IPS-11a (cell line): ENCODE results near the gene TRPM3.

Experiments used
- H3K4me3 ChIP-seq: one replicate; pipeline ENCODE4 v1.5.1; 2013; ENCODE audit warnings: low read depth, low read length, control low read depth

Gene TRPM3

GRCh38 chr9:70835323-70835722 is 286.1 kb downstream of the TRPM3 start:
- H3K4me3 ChIP-seq, result no peak overlapping the region

GRCh38 chr9:70832492-70832891 is 288.9 kb downstream of the TRPM3 start:
- no peak overlapping the region for H3K4me3 ChIP-seq

- H3K4me3 ChIP-seq, result no peak overlapping the region
Measured at GRCh38 chr9:70830618-70831017, 290.8 kb downstream of the TRPM3 start.

DNA sequence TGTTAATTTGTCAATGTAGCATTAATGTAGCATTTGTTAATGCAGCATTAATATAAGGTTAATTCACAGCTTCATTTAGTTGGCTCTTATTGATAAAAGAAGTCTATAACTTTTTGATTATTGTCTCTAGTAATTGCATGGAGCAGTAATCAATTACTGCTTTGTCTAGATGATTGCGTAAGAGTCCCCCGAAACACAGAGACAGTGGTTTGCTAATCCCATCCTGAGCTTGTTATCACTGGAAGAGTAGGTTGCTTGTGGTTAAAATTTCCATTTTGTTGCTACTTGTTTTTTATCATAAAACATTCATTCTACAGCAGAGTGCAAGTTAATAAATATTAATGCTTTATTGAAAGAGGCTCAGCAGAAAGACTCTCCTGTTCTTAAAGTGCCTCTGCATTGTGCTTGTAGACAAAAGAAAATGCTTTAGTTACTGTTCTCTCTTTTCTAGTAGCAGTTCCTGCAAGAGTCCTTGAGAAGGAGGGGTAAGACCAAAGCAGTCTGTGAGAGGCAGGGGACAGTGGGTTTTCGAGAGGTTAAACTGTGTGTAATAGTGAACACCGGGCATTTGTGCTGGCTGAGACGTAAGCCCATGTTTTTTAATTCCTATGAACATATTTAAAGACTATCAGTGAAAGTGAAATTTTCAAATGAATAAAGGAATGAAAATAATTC is 291.7 kb downstream of the TRPM3 start:
- H3K4me3 ChIP-seq, result no peak overlapping the region

GRCh38 chr9:70826562-70826961 is 294.9 kb downstream of the TRPM3 start:
- H3K4me3 ChIP-seq, result no peak overlapping the region

GRCh38 chr9:70823284-70823683 is 298.1 kb downstream of the TRPM3 start:
- H3K4me3 ChIP-seq, result no peak overlapping the region

- H3K4me3 ChIP-seq, result no peak overlapping the region
Measured at GRCh38 chr9:70817311-70817710, 304.1 kb downstream of the TRPM3 start.

GRCh38 chr9:70816891-70817290 is 304.5 kb downstream of the TRPM3 start:
- no peak overlapping the region for H3K4me3 ChIP-seq

DNA sequence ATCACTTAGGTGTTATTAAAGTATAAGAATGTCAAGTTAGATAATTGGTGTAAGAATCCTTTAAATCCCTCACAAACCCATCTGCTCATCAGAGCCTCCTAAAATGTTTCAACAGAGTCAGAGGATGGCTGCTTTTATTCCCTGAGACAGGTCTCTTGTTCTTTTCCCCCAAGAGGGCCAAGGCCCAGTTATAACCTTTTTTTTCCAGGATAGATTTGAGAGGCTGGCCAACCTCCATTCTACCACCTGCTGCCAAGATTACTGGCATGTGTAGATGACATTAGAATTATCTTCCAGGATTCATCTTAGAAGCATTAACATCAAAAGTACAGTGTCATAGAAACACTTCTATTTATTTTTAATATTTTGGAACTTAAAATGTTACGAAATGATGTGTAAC is 305.1 kb downstream of the TRPM3 start:
- H3K4me3 ChIP-seq, result no peak overlapping the region

DNA sequence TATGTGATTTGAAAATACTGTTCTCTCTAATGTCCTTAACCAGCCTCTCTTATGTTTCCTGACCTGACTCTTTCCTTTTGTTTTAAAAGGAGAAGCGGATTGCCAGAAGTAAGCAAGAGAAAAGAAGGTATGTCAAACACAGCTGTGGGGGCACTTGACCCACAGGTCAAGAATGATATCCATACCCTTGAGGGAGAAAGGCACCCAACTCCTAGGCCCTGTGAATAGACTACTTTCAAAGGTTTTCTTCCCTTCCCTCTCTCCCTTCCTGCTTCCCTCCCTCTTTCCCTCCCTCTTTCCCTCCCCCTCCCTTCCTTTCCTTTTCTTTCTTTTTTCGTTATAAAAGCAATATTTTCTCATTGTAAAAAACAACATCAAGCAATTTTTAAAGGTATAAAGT is 306.8 kb downstream of the TRPM3 start:
- no peak overlapping the region for H3K4me3 ChIP-seq

DNA sequence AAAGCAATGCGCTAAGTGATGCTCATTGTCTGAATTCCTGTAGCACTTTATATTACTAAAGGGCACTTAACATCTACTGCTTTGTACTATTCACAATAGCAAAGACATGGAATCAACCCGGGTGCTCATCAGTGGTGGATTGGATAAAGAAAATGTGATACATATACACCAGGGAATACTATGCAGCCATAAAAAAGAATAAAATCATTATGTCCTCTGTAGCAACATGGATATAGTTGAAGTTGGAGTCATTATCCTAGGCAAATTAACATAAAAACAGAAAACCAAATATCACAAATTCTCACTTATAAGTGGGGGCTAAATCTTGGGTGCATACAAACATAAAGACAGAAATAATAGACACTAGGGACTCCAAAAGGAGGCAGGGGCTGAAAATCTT is 308.3 kb downstream of the TRPM3 start:
- H3K4me3 ChIP-seq, result no peak overlapping the region

- no peak overlapping the region for H3K4me3 ChIP-seq
Measured at GRCh38 chr9:70811638-70812037, 309.8 kb downstream of the TRPM3 start.

- no peak overlapping the region for H3K4me3 ChIP-seq
Measured at GRCh38 chr9:70806875-70807274, 314.5 kb downstream of the TRPM3 start.

GRCh38 chr9:70805949-70806348 is 315.5 kb downstream of the TRPM3 start:
- no peak overlapping the region for H3K4me3 ChIP-seq

GRCh38 chr9:70802758-70803436 is 318.5 kb downstream of the TRPM3 start:
- H3K4me3 ChIP-seq, result no peak overlapping the region

- H3K4me3 ChIP-seq, result no peak overlapping the region
Measured at GRCh38 chr9:70802206-70802605, 319.2 kb downstream of the TRPM3 start.

GRCh38 chr9:70801181-70801829 is 320.1 kb downstream of the TRPM3 start:
- no peak overlapping the region for H3K4me3 ChIP-seq

GRCh38 chr9:70798018-70798417 is 323.4 kb downstream of the TRPM3 start:
- no peak overlapping the region for H3K4me3 ChIP-seq

DNA sequence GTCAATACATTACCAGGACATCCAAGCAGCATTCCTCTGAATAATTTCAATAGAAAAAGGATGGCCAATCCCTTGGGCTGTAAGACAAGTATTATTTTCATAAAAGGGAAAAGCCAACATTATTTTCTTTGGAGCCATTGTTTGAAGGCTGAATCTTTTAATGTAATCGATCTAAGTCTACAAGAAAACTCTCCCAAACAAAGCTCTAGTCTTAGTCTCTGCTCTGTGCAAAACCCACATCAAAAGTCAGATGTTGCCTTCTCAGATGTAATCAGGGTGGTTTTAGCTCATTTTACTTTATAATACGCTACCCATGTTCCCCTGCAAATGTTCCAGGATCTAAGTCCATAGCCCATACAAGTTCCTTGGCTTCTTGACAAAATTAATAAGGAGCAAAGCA is 325.6 kb downstream of the TRPM3 start:
- no peak overlapping the region for H3K4me3 ChIP-seq

DNA sequence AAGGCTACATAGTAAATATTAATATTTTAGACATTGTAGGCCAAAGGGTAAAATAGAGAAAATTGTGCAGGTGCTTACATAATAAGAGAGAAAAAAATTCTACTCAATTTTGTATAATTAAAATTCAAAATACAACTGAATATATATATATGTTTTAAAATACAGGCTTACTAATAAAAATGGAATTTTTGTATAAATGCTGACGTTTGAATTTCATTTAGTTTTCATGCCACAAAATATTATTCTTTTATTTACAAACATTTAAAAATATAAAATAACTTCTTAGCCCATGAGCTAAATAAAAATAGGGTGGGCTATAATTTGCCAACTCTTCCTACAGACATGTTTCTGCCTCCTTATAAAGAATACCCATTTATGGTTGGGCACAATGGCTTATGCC is 328.6 kb downstream of the TRPM3 start:
- H3K4me3 ChIP-seq, result no peak overlapping the region

DNA sequence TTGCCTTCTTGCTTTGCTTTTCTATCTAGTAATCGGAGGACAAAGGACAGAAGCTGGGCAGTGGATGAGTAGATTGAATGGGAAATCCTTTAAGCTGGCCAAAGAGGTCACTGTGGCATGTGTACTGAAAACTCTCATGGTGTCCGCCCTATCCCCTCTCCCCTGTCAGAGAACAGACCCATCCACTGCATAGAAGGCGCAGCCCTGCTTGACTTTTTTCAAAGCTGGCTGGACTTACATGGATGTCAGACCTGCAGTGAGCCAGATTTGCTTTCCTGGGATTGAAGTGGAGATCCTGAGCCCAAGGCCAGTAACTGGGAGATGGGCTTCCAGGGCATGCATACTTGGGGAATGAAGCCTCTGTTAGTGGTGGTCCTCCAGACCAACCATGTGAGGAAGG is 329.5 kb downstream of the TRPM3 start:
- H3K4me3 ChIP-seq, result no peak overlapping the region

GRCh38 chr9:70789086-70789485 is 332.3 kb downstream of the TRPM3 start:
- no peak overlapping the region for H3K4me3 ChIP-seq
